DLD1 (cell line): ENCODE results near the gene IL2RA.

Source experiments
- in situ Hi-C: cut with HindIII; loops from 2 replicates; pipeline ENCODE4 v1.10.0; 2017; ENCODE audit warnings: low sequenced_read_pairs

IL2RA gene

GRCh38 chr10:6061056-6061455 lies 1.1 kb downstream of the IL2RA start:
- in situ Hi-C loops: no loop called here

DNA sequence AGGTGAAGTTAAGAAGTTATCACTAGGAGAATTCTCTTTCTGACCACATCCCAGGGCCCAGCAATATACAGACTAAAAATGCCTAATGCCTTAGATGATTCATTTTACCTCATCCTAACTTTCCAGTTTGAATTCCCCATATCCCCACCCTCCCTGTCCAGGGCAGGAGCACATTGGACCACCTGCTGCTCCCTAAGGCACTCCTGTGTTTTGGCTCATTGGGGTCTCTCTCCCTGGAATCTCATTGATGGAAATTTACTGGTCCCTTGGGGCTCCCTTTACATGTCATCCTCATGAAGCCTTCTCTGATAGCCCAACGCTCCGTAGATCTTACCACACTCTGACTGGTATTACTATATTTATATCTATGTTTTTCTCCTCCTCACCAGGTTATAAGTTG lies 2.7 kb downstream of the IL2RA start:
- in situ Hi-C loops: no loop called here

DNA sequence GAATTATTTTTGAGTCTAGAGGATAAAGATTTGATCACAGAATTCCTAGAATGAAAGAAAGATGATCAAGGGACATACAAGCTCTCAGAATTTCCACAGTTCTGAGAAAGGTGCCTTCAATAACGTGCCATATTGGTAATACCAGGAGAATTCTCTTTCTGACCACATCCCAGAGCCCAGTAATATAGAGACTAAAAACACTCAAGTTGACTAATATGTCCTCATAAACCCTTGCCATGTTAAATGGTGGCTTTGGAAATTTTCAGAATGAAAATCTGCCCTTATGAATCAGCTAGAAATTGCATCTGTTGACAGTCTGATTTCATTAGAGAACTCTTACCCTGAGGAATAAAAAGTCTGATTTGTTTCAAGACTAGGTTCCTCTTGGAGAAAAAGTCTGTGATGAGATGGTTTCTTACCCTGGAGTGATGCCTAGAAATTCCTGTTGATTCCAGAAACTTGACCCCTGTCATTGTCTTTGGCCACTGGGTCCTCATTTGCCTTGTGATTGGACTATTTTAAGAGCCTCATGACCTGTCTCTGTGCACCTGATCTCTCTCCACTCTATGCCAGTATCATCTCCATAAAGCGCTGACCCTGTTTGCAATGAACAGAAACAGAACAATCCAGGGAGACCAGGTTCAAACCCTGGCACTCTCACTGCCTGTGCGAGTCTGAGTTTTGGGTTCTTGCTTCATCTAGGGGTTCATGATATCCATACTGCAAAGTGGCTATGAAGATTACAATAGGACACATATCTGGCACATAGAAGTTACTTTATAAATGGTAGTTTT lies 3.3 kb downstream of the IL2RA start:
- in situ Hi-C loops: no loop called here

GRCh38 chr10:6056411-6057135 lies 5.6 kb downstream of the IL2RA start:
- in situ Hi-C loops: no loop called here

- in situ Hi-C loops: no loop called here
These were observed 6.2 kb downstream of the IL2RA start for GRCh38 chr10:6055929-6056328.

GRCh38 chr10:6054884-6055283 lies 7.3 kb downstream of the IL2RA start:
- in situ Hi-C loops: no loop called here

DNA sequence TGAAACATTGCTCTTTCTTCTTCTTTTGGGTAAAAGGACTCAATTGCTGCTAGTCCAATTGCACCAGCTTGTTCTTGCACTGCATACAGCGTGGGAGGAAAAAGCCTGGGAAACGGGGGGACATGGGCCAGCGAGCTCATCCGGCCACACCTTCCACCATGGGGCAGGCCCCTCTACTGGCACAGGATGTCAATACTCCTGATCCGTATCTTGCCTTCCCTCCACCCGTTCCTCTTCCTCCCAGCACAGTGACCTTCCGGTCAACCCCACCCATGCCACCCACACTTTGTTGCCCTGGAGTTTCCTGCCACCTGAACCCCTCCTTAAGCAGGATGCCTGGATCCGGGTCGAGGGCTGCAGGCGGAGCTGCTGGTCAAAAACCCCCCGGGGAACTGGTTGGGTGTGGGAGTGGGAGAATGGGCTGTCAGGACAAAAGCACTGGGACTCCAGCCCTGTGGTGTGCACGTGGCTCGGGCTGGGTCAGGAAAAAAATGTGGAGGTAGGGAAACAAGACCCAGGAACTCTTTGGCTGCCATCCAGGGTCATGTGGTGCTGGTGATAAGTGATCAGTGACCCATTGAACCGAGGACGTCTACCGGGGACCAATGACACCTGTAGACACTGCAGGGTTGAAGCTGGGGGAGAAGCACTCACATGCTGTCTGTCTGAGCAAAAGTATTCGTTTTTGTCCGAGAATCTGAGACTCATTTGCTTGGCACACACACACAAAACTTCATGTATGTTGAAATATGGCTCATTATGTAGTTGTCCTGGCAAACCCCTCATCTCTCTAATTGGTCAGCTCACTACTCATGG lies 8.1 kb downstream of the IL2RA start:
- in situ Hi-C loops: no loop called here

DNA sequence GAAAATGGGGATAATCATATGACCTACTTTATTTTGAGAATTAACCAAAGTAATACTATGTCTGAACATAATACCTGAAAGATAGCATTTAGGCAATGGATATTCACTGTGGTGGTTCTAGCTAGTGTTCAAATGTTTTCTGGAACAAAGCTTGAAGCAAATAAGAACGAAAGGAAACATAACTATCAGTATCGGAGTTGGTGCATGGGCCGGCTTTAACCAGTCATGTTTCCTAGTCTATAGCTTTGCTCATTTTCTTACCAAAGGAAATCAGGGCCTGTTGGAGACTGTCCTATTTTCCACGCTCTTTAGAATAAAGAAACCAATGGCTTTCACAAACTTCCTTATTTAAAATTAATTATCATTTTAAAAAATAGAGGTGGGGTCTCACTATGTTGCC lies 8.9 kb downstream of the IL2RA start:
- in situ Hi-C loops: no loop called here

DNA sequence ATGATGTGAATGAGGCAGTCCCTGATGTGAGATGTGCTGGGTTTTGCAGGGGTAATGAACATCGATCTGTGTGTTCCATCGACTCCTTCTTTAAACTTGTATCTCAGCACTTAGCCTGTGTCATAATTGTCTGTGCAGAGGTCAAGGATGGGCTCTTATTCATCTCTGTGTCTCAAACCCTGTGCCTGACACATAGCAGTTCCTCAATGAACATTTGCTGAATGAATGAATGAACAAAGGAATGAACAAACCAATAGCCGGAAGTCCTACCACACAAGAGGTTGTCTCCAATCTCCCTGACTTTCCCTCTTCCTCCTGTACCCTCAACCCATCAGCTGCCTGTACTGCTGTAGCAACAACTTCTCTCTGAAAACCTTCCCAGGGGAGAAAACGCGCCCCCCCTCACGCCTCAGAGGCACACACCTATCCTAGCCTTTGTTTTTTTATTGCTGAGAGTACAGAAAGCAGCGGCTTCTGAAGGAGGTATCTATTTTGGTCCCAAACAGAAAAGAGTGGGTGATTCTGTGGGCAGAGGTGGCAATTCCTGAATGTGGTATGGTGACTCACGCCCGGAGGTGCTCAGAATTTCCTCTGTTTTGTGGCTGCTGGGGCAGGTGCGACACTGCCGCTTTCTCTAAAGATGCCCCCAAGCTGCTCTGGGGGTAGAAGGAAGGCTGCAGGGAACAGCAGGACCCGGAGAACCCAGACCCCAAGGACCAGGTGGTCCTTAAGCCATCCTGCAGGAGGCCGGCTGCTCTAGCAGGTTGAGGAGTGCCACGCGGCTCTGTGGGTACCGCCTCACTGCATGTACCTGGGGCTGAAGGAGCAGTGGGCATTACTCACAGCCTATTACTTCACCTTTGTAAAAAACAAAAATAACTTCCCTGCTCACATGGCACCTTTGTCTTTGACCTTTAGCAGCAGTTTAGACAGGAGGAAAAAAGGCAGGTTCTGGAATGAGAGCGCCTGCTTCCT lies 9.6 kb downstream of the IL2RA start:
- in situ Hi-C loops: no loop called here

GRCh38 chr10:6050801-6051445 lies 11.2 kb downstream of the IL2RA start:
- in situ Hi-C loops: no loop called here

- in situ Hi-C loops: no loop called here
These were observed 13.2 kb downstream of the IL2RA start for GRCh38 chr10:6049031-6049400.

DNA sequence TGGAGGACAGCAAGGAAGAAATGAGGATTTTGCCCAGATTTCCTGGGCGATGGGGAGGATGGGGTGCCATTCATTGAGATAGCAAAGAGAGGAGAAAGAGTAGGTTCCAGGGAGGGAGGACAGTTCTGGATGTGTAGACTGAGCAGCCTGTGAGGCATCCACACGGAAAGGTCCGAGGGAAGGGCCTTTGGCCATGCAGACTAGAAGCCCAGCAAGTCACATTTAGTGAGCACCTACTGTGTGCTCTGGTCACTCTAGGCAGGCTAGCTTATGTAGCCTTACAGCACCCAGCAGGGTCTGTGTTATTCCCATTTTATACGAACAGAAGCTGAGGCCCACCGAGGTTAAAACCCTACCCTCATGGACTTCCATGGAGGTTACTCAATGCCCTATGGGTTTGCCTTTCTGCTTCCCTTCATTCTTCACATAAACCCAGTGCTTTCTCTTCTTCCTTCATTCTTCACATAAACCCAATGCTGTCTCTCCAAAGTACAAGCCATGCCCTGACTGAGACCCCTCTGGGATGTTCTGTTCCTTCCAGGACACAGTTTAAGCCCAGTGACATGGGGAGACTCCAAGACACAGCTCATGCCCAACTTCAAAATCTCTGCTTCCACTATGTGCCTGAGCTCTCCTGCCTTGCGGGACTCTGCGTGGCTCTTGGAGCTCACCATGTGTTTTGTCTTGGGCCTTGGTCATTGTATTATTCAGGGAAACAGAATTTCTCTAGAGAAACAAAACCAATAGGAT lies 13.7 kb downstream of the IL2RA start:
- in situ Hi-C loops: no loop called here

GRCh38 chr10:6047847-6048246 lies 14.3 kb downstream of the IL2RA start:
- in situ Hi-C loops: no loop called here

GRCh38 chr10:6046773-6047611 lies 15.2 kb downstream of the IL2RA start:
- in situ Hi-C loops: no loop called here

DNA sequence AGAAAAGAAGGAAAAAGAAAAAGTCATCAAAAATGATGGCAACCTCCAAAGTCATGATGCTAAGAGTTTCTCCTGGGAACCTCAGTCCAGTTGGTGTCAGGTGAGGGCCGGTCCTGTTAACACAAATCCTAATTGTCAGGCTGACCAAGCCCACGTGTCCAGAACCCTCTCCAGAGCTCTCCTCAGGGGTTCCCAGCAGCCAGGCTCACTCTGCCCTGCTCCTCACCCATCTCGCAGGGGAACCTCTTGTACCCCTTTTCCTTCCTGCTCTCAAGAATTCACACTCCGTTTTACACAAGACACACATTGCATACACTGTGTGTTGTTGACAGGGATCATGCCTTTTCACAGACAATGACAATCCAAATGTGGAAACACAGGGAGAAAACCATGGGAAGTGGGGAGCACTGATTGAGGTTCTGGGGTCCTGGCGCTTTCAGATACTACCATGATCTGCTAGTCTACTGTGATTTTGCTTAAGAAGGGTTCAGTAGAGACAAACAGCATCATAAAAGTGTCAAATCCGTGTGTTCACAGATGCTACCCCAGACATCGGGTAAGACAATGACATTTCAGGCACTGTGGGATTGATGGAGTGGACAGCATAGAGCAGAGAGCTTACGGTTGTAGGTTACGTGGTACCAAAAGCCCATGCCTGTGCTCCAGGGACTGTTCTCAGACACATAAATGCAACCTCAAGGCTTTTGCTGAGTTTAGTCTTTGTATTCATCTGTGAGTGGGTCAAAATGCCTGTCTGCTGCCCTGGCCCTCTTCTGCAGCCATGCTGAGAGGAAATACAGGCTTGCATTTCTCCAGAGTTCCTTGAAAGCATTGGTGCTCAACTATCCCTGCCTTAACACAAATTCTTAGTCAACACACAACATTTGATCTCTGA lies 16.0 kb downstream of the IL2RA start:
- in situ Hi-C loops: no loop called here

DNA sequence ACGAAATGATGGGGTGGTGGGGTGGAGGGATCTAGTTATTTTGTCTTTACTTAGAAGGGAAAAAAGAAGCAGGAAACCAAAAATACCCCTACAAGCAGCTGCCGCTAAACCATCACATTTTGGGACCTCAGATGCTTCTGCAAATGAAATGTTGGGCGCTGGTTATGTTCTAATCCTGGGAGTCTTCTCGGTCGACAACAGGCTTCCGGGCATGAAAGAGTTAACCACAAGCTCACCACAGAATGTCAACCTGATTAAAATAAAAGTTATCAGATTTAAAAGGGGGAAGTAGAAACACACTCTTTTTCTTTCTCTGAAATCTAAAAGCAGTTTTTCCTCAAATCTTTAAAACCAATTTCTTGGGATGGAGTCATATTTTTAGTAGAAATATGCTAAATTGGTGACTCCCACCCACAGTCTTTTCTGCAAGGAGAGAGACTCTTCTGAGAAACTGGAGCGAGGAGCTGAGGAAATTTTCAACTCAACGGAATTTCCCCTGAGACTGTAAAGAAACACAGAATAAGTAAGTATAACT lies 16.8 kb downstream of the IL2RA start:
- in situ Hi-C loops: no loop called here

- in situ Hi-C loops: no loop called here
These were observed 17.3 kb downstream of the IL2RA start for GRCh38 chr10:6044751-6045313.
